HL-60/S4 treated with phorbol 12-myristate 13-acetate at 8.2 ng/mL for 4 days and 3 days (cell line): Measurements from ENCODE around the gene C8A.

Experiments
- in situ Hi-C: fragments of 300-500 bp; cut with MboI; formaldehyde crosslinking; loops from 2 replicates; pipeline ENCODE4 v1.15.0; 2022; ENCODE audit warnings: low sequenced_read_pairs

Gene C8A

DNA sequence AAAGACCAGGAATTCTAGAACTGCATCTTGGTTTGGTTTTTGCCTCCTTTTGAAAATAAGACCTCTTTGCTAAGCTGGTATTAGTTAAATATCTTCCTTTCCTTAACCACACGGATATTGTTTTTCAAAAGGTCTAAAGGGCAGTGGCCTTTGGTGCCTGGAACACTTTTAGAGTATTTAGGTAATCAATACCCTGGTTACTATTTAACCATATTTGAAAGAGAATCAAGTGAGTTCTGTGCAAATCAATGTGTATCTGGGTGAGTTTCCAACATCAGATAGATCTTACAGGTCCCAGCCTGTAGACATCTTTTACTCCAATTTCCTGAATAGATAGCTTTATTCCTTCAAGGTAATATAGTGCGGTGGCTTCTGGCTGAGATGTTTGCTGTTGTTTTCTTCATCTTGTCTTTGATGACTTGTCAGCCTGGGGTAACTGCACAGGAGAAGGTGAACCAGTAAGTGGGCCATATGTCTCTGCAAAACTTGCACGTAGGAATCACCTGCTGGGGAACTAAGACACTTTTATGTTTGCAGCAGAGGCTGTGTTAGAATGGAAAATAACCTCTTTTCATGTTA is at the start of gene C8A:
Gene C8A, plus strand, starts transcription at position 277 of the 579 bp plus-strand sequence. Its CDS starts 105 bp downstream, at position 382.
- in situ Hi-C loops, result no loop called here

DNA sequence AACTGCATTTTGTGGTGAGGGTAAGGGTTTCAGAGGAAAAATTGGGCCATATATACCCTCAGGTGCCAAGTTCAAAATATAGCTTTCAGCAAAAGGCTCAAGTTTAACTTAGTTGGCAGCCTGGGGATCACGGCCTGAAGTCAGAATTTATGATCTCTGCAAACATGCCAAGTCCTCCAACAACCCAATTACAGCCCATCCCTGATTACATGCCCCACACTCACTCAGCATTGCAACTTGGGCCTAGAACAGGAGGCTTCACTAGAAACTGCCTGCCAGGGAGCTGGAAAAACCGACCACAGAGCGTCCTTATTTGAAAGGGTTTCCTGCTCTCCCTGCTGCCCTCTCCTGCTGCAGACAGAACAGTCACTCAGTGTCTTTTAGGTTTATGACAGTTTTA is 47.8 kb upstream of the C8A start:
- in situ Hi-C loops, result no loop called here

DNA sequence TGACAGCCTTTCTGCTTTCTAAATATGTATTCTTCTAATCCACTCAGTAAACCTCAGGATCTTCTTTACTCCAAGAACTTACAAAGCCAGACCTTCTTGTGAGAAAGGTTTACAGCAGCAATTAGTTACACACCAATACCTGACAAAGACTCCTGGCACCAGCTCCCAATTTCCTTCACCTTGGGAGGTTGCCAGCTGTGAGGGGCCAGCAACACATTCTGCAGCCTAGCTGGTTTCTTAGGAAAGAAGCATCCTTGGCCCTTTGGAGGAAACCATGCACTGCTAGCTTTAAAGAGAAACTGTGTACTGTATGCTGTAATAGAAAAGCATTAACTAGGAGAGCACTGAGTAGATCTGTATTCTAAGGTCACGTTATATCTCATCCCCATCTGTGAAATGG is 46.2 kb upstream of the C8A start:
- in situ Hi-C loops, result no loop called here

DNA sequence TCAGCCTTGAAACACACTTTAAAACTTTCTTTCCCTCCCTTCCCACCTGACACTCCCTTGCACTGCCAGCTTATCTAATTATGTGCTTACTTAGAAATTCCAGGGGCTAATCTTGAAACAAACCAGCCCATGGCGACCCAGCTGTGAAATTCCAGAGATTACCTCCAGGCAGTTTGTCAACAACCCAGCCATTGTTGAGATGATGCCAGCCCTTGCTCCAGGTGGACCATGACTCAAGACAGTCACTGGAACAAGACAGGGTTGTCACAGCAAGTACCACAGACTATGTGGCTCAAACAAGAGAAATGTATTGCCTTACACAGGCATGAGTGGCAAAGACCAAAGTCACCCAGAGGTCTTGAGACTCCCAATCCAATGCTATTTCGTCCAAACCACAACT is 43.3 kb upstream of the C8A start:
- in situ Hi-C loops, result no loop called here

DNA sequence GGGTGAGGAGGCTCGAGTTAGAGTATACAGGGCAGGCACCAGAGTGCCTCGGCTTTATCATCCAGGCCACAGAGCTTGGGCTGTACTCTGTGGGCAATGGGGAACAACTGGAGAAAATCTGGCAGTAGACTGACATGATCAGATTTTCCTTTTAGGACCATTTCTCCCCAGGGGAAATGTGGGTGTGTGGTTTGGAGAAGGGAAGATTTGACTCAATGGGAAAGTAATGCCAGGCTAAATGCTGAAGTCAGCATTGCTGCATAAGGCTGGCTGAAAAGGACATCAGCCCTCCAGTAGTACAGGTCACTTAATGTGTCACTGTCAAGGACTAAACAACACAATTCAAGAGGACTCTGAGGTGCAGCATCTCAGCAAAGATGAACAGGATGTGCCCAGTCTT is 40.4 kb upstream of the C8A start:
- in situ Hi-C loops, result no loop called here

DNA sequence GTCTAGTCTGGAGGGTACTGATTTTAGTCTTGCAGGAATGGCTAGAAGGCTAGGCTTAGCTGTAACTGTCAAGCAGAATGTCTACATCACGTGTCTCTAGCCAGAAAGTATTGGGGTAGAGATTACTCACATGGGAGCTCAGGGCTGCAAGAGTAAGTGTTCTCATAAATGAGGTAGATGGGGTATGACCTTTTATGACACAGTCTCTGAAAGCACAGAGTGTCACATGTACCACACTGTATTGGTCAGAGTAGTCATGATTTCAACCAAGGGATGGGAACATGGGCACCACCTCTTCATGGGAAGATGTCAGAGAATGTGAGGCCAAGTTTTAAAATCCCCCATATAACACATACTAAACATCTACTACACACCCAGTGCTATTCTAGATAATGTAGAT is 38.3 kb upstream of the C8A start:
- in situ Hi-C loops, result no loop called here

DNA sequence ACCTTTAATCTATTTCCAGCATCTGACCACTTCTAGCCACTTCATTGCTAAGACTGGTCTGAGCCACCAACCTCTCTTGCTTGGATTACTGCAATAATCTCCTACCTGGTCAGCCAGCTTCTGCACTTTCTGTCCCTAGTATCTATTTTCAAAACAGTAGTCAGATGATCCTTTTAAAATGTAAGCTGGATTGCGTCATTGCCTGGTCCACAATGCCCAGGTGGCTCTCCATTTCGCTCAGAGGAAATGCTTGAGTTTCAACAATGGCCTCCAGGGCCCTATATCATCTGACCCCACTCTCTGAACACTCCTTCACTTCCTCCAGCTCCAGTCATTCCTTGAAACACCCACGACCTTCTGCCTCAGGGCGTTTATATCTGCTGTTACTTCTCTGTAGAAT is 37.7 kb upstream of the C8A start:
- in situ Hi-C loops, result no loop called here

DNA sequence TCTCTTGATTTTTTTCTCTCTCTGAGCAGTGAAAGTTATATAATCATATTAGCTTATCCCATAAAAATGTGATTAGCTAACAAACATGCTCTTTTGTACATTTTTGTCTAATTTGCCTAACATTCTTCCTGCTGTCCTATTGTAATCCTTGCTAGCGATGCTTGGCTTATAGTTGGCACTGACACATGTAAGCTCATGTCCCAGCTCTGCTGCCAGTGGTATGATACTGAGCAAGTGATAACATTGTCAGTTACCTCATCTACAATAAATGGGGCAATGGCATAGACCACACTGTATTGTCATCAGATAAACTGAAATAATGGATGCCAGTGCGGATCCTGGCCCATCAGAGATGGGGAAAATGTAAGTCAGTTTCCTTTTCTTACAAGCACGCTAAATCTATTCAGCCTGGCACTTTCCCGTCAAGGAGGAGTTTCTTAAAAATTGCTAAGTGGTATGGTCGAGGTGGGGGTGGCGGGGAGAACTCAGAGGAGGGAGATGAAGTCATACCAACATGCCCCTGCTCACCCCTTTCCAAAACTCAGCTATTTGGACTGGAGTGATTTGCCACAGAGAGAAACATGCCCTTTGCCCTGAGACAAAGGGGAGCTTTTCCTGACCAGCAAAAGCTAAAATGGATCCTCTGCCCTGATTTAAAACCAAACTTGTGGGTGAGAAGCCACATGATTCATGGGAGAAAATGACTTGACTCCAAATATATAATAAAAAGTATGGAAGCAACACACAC is 36.7 kb upstream of the C8A start:
- in situ Hi-C loops, result no loop called here

DNA sequence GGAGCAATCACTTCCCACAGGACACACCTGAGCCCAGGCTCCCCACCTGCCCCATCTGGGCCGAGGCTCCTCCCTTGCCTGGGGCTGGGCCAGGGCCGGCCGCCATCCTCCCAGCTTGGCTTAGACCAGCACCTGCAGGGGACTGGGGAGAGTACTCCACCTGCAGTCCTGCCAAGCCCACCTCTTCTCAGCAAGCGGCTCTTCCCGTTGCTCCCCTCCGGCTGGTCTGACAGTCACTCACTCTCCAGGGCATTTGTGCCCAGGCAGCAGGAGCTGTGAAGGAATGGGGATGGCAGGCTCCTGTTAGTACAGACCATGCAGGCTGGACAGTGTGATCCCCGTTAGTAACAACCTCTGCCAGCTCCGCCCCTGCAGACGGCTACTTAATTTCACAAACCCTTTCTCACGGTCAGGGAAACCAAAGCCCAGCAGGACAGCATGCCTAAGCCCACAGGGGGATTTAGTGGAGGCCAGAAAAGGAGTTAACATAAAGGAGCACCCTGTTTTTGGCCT is 35.2 kb upstream of the C8A start, which contains the start of gene FYB2:
Gene FYB2, minus strand, starts transcription at position 18 of the 513 bp plus-strand sequence. CDS start 114 bp downstream, outside the sequence.
- in situ Hi-C loops, result no loop called here

DNA sequence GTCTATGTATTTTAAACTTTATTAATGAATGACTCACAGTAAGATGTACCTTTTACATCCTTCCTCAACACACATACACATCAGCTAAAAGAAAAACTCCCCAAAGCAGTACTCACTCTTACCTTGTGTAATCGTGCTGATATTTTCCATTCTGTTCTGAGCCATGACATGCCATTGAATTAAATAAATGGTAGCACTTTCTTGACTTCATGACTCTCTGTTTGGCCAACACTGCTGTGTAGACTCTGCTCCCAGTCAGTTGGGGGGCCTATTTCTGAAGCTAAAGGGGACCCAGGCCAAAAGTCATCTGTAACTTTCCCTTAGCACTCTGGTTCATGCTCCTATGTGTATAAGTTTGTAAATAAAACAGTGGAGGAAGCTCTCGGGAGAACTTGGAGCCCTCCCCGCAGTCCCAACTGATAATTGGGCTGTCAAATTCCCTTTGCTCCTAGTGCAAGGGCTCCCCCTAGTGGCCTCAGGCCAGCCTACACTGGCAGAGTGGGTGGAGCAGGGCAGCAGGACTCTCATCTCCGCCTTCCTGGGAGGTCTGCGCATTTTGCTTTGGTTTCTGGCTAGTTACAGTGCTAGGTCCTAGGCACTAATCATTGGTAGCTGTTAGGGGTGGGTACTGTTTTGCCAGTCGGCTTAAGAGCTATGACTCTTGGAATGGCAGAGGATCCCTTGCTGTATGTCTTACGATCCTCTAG is 33.7 kb upstream of the C8A start:
- in situ Hi-C loops, result no loop called here

DNA sequence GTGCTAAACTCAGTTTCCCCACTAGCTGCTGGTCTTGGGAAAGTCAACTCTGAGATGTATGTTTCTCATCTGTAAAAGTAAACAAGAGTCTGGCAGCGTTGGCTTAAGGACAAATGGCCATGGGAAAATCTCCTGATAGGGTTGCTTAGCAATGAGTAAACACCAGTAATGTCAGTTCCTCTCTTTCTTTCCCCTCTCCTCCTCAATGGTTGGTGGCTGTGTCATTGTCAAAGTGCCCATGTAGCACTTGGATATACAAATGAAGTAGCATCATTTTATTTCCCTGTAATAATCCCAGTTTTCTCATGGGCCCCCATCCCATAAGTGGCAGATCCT is 33.2 kb upstream of the C8A start:
- in situ Hi-C loops, result no loop called here

DNA sequence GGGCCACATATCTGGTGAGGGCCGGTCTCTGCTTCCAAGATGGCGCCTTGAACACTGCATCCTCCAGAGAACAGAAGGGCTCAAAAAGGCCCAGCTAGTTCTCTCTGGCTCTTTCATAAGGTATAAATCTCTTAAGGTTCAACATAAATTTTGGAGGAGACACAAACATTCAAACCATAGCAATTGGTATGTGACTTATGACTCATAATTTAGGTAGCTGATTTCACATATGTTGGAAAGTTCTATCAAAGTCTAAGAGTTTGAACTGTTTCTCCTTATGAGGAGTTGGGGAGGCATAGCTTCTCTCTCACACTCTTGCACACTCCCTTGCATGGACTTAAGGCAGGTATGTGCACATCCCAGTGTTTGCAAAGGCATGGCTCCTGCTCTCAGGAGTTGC is 30.3 kb upstream of the C8A start:
- in situ Hi-C loops, result no loop called here

DNA sequence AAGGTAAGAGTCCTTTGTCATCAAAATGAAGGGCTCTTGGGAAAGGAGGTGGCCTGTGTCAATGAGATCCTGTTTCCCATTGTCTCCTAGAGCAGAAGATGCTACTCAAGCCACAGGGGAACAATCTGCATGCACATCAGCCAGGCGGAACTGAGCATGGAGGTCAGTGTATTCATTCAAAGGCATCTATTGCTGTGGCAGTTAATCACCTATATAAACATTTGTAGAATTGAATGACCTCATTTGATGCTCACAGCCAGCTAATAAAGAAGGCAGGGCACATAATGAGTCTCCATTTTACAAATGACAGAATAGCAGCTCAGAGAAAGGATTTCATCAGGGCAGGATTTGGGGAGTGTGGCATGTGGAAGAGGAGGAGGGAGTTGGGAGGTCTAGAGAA is 29.7 kb upstream of the C8A start:
- in situ Hi-C loops, result no loop called here

DNA sequence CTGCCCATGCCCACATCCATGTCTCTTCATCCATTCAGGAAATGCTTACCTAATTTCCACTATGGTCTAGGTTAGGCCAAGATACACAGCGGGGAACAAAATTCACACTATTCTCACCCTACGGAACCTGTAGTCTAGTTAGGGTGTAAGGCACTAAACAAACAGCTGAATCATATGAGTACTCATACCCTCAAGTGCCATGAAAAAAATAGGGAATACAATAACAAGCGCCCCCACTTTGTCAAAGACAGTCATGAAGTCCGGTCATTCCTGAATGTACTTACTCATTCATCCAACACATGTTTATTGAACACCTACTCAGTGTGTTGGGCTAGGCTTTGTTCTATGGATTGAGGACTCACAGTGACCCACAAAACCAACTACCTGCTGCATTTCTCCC is 29.2 kb upstream of the C8A start:
- in situ Hi-C loops, result no loop called here

DNA sequence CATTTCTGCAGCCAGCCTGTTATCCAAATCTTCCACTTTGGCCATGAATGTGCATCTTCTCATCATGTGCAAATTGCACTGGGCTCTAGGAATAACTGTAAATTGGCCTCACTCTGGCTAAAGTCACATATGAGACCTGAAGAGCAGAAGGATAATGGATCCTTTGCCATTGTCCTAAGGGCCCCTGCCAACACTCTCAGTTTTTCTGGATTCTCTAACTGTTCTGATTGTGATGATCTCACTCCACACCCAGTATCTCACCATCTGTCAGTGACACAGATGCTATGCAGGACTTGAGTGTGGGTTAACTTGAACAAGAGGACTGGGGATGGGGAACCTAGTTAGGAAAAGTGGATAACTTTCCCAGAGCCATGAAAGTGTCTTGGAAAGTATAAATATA is 26.9 kb upstream of the C8A start:
- in situ Hi-C loops, result no loop called here

DNA sequence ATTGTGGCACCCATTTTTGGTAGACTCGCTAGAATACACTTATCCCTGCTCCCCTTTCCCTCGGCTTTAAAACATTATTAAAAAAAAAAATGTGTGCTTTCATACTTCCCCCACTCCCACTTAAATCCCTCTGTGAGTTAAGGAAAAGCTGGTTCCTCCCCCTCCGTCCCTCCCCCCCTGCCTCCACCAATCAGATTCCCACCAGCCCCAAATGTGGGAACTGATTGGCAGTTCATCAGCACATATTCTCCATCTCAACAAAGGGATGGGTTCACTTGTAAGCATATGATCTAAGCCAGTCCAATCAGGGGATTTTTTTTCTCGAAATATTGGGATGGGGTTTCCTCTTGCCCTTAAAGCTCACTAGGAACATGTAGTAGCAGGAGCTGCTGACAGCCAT is 24.5 kb upstream of the C8A start:
- in situ Hi-C loops, result no loop called here

DNA sequence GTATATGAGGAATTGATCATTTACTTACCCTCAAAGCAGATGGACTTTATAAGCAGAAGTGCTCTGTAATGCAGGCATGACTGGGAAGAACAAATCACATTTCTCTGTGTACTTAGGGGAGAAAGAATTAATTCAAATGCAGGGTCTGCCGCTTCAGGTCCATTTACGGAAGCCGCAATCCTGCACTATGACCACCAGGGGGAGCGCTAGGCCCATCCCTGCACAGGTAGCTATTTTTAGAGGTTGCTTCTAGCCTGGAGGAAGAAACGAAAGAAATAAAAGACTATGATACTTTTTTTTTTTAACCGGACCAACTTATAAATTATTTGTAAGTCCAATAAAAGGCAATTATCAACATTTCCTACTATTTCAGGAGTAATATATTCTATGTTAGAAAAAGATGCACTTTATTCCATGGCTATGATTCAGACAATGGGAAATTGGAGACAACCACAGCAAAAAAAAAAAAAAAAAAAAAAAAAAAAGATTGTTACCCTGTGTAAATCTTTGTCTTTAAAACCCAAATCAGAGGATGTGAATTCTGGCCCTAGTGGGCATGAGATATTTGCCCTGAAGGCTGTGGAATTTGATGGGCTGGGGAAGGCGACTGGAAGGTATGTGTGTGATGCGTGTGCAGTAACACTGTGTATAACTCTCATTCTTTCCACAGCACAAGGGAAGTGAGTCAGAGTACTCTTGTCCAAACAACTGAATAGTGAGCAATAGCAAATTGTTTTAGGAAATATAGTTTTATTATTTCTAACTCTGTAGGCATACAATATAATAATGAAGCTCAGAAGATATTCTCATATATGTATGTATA is 22.5 kb upstream of the C8A start:
- in situ Hi-C loops, result no loop called here

DNA sequence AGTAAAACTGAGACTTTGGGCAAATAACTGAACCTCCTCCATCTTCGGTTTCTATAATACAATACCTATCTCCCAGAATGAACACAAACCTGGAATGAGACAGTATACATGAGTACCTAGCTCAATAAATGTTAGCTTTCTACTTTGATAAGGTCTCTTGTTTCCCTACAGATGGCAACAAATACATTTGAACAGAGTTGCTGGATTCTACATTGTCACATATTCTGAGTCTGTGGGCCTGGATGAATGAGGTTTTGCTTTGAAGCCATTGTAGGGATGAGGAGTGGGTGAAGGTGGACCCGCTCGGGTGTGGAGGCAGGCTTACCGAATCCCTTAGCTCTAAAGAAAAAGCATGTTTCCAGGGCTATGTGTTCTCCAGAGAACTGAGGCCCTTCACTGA is 21.5 kb upstream of the C8A start:
- in situ Hi-C loops, result no loop called here

DNA sequence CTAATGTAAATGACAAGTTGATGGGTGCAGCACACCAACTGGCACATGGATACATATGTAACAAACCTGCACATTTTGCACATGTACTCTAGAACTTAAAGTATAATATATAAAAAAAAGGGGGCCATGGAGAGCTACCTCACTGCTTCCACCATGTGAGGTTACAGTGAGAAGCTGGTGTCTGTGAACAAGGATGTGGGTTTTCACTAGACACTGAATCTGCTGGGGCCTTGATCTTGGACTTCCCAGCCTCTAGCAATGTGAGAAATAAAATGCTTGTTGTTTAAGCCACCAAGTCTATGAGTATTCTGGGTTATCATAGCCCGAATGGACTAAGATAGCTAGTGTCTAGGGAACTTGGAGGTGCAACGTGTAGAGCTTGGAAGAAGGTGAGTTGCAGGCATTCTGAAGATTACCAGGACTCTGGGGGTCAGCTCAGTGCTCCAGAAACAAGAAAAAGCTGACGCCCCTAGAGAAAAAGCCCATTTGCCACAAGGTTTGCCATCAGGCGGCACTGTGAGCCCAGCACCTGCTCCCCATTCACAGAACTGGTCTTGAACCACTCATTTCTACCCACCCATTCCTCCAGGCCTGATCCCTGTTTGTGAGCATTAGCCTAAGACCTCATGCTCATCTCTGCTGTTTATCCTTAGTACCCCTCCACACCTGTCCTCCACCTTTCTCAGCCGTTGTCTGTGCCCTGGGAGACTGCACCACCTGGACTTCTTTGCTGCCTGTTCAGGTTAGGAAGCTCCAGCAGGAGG is 20.3 kb upstream of the C8A start:
- in situ Hi-C loops, result no loop called here

DNA sequence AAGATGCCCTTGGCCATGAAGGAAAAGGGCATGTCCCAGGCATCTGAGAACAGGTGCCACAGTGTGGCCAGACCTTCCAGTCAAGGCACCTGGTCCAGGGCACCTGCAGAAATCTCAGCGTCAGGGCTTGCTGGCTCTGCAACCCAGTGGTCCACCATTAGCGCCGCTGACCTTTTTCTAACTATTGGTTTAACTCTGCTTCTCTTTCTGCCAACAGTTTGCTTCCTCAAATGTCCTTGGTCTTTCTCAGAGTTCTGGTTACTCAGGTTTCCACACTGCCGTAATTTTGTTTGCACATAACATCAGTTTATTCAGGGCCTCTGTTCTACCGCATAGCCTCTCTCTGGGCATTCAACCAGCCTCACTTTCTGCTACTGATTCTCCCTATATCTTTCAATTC is 18.9 kb upstream of the C8A start:
- in situ Hi-C loops, result no loop called here

DNA sequence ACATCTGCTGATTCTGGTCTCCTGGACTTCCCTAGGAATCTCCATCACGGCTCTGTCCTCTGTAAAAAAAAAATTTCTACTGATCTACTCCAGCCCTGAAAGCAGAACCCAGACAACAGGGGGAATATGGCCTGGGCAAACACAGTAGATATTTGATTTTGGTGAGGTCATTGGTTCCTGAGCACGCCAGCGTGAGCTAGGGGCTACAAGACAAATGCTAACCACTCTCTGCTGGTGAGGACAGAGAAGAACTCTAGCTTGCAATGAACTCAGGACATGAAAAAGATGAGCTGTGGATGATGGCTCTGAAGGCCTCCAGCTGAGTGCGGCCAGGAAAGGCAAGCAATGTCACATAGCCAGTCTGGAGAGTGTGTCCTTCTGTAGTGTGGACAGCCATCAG is 18.2 kb upstream of the C8A start:
- in situ Hi-C loops, result no loop called here
